Sigmoid colon (tissue), 7 donors: ENCODE measurements around the gene LRRFIP2. TPM values are rescaled to one million over a fixed set of nuclear protein-coding genes. Genes with fewer than 3 reads are reported as not detected.

Experiments used
- DNase-seq: peaks from one replicate; pipeline ENCODE4 v3.0.0-alpha.2; 2019
- H3K27ac ChIP-seq, 4 donors: fragments of 200-600 bp; sonication (generic); one replicate each; pipeline ENCODE4 v1.5.1; 2016 to 2019; ENCODE audit warnings: mild to moderate bottlenecking in 1 of 4
- H3K27me3 ChIP-seq, 3 donors: fragments of 200-600 bp; sonication (generic); one replicate each; pipeline ENCODE4 v1.5.1; 2019; ENCODE audit warnings: mild to moderate bottlenecking in 1 of 3
- H3K36me3 ChIP-seq, 4 donors: fragments of 200-600 bp; sonication (generic); one replicate each; pipeline ENCODE4 v1.5.1; 2016 to 2019
- H3K4me1 ChIP-seq, 4 donors: fragments of 200-600 bp; sonication (generic); one replicate each; pipeline ENCODE4 v1.5.1; 2017 to 2019
- H3K4me3 ChIP-seq, 4 donors: fragments of 200-600 bp; sonication (generic); one replicate each; pipeline ENCODE4 v1.5.1; 2017 to 2019; ENCODE audit warnings: mild to moderate bottlenecking in 2 of 4, moderate library complexity in 1 of 4
- H3K9me3 ChIP-seq, 4 donors: fragments of 200-600 bp in 3 of 4; sonication (generic) in 3 of 4; one replicate each; pipeline versions ENCODE4 v1.5.1 to v1.6.1; 2013 to 2019
- EP300 ChIP-seq, 4 donors: sonication (generic); formaldehyde crosslinking; IDR thresholded peaks; one replicate each; pipeline ENCODE4 v1.6.1; 2017; ENCODE audit warnings: antibody characterized with exemption in 4 of 4
- POLR2A ChIP-seq, 2 donors: fragments of 450-650 bp; IDR thresholded peaks; one replicate each; pipeline ENCODE4 v1.6.1; 2016; ENCODE audit warnings: antibody characterized with exemption in 2 of 2, mild to moderate bottlenecking in 2 of 2, moderate library complexity in 2 of 2
- POLR2AphosphoS5 ChIP-seq, 4 donors: sonication (generic); formaldehyde crosslinking; IDR thresholded peaks; one replicate each; pipeline ENCODE4 v1.6.1; 2017; ENCODE audit warnings: antibody characterized with exemption in 4 of 4
- WGBS, 2 donors: extraction: QIAGEN DNeasy Blood & Tissue Kit; methylation state at CpG; one replicate each; pipeline ENCODE4 v1.1.7; 2013; 5-methylcytosine and 5-hydroxymethylcytosine counted together
- intact Hi-C: fragments of 100-400 bp; cut with DNase I; formaldehyde crosslinking; loops from one replicate; pipeline ENCODE4 v1.15.1; 2023
- polyA plus RNA-seq, 3 donors: library from polyadenylated mRNA; stranded (reverse); fragments of 200-250 nt; gene quantifications; one replicate each; pipeline ENCODE4 v1.2.3, GENCODE V29; 2013
- total RNA-seq, 4 donors: library from RNA; depleted of rRNA; stranded (reverse); fragments of >200 nt; gene quantifications; one replicate each; pipeline ENCODE4 v1.1.0, GENCODE V29; 2016
- TF ChIP-seq, protein P1 (sequence below), 4 experiments: fragments of 450-650 bp in 3 of 4; fragments of 200-600 bp in 1 of 4; IDR thresholded peaks; one replicate each; pipeline ENCODE4 v1.5.1; 2016 to 2019; ENCODE audit warnings: antibody characterized with exemption in 4 of 4, mild to moderate bottlenecking in 3 of 4, moderate library complexity in 2 of 4
- donor health status: healthy with polysubstance abuse.
- donor health status: Bipolar disorder and iron deficiency.
- donor health status: healthy.

LRRFIP2 gene
- total and polyA plus RNA-seq, 7 donors, result 47.2 to 91.8 (median 60.1) TPM

DNA sequence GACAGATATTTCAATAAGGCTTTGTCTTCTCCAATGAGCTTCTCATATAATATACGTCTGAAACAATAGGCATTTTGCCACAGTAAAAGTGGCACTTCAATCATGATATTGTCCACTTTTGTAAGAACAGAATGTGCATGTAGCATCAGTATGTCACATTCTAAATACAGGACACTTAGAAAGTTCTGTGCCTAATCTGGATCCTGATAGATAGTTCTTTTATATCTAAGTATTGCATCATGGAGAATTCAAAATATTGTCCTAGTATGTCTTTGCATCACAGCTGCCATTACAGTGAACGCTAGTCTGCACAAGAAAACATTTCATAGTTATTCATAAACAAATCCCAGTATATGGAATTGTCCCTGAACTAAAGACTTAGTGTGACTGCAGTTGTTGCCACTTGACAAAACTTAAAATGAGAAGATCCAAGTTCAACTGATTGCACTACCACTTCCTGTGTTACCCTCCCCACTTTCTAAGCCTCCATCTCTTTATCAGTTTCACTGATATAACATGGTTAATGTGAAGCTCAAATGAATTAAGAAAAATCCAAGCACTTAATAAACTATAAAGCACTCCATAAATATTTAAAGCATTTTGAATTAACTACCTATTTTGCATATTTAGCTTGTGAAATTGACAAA lies 19.6 kb downstream of the LRRFIP2 start:
- 87 to 89% methylated on average over 2 of the region's 2 CpGs for WGBS, 2 donors
- peaks cover 0 to 11% (median 7%) of the 10 kb centered on the region in 4 donors for H3K4me1 ChIP-seq
- intact Hi-C loops, result no loop called here
- TF ChIP-seq POLR2A (IDR thresholded peaks at IDR 0.05), result no peak
- no peak for TF ChIP-seq EP300 (IDR thresholded peaks at IDR 0.05)
- no peak for TF ChIP-seq POLR2AphosphoS5 (IDR thresholded peaks at IDR 0.05)
- TF ChIP-seq, protein P1, sequence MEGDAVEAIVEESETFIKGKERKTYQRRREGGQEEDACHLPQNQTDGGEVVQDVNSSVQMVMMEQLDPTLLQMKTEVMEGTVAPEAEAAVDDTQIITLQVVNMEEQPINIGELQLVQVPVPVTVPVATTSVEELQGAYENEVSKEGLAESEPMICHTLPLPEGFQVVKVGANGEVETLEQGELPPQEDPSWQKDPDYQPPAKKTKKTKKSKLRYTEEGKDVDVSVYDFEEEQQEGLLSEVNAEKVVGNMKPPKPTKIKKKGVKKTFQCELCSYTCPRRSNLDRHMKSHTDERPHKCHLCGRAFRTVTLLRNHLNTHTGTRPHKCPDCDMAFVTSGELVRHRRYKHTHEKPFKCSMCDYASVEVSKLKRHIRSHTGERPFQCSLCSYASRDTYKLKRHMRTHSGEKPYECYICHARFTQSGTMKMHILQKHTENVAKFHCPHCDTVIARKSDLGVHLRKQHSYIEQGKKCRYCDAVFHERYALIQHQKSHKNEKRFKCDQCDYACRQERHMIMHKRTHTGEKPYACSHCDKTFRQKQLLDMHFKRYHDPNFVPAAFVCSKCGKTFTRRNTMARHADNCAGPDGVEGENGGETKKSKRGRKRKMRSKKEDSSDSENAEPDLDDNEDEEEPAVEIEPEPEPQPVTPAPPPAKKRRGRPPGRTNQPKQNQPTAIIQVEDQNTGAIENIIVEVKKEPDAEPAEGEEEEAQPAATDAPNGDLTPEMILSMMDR (IDR thresholded peaks at IDR 0.05), result no peak
- no peaks in the 10 kb centered on the region for H3K9me3 ChIP-seq
- no peaks in the 10 kb centered on the region for H3K36me3 ChIP-seq
- DNase-seq, result no peak
- H3K27me3 ChIP-seq, result no peaks in the 10 kb centered on the region
- no peak overlapping the region for H3K4me3 ChIP-seq
- no peak overlapping the region for H3K27ac ChIP-seq

DNA sequence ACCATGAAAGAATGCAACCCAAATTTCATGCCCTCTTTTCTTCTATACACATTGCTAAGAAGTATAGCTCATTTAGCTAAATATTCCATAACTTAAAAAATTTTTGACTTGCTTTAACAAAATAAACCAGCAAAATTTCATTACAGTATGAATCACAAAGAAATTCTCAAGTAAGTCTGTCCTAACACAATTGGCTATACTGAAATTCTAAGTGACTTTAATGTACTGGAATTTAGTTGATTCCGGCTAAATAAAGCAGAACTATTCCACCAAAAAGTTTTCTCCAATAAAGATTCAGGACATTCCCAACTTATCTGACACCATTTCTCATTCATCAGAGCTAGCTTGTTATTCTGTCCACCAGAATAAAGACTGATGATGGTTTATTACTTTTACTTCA lies 23.8 kb downstream of the LRRFIP2 start:
- no peaks in the 10 kb centered on the region for H3K9me3 ChIP-seq
- H3K27ac ChIP-seq, result no peak overlapping the region
- H3K4me3 ChIP-seq, result no peak overlapping the region
- H3K4me1 ChIP-seq, result peaks cover 0 to 26% (median 14%) of the 10 kb centered on the region in 4 donors
- peaks cover 0 to 17% (median 0%) of the 10 kb centered on the region in 4 donors for H3K36me3 ChIP-seq
- no peak for DNase-seq
- intact Hi-C loops, result no loop called here
- H3K27me3 ChIP-seq, result no peaks in the 10 kb centered on the region
- no peak for TF ChIP-seq POLR2AphosphoS5 (IDR thresholded peaks at IDR 0.05)
- TF ChIP-seq POLR2A (IDR thresholded peaks at IDR 0.05), result no peak
- no peak for TF ChIP-seq EP300 (IDR thresholded peaks at IDR 0.05)
- TF ChIP-seq, protein P1 (IDR thresholded peaks at IDR 0.05), result no peak
- 92 to 97% methylated on average over 1 of the region's 1 CpG for WGBS, 2 donors

DNA sequence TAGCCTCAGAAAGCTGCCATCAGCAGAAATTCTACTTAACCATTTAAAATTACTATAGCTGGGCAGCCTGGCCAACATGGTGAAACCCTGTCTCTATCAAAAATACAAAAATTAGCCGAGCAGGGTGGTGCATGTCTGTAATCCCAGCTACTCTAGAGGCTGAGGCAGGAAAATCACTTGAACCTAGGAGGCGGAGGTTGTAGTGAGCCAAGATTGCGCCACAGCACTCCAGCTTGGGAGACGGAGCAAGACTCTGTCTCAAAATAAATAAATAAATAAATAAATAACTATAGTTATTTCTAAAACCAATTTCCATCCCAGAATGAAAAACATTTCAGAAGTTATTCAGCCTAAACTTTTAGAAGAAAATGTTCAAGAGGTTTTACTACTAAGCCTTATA lies 25.1 kb downstream of the LRRFIP2 start:
- intact Hi-C loops, result no loop called here
- peaks cover 0 to 28% (median 14%) of the 10 kb centered on the region in 4 donors for H3K4me1 ChIP-seq
- H3K27me3 ChIP-seq, result no peaks in the 10 kb centered on the region
- H3K36me3 ChIP-seq, result peaks cover 0 to 17% (median 0%) of the 10 kb centered on the region in 4 donors
- TF ChIP-seq, protein P1 (IDR thresholded peaks at IDR 0.05), result no peak
- TF ChIP-seq POLR2A (IDR thresholded peaks at IDR 0.05) (no peak), EP300 (IDR thresholded peaks at IDR 0.05) (no peak), POLR2AphosphoS5 (IDR thresholded peaks at IDR 0.05) (no peak)
- no peaks in the 10 kb centered on the region for H3K9me3 ChIP-seq
- DNase-seq, result no peak
- no peak overlapping the region for H3K27ac ChIP-seq
- 87 to 90% methylated on average over 4 of the region's 4 CpGs for WGBS, 2 donors
- no peak overlapping the region for H3K4me3 ChIP-seq

DNA sequence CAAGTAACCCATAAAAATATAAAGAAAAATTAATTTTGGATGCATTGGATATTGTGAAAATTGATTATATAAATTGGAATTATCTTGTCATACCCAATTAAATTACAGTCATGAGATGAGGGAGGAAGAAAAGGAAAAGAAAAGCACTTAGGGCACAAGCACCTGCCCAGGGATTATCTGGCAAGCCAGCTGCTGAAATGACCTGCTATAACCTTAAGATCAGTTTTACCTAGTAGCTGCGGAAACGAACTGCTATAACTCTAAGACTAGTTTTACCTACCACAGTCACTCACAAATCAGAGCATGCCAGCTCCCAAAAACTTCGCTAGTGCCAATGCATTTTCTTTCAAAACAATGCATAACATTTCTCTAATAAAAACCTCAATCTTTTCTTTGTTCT lies 26.2 kb downstream of the LRRFIP2 start:
- Histone ChIP-seq H3K9me3 (no peaks in the 10 kb centered on the region), H3K4me1 (peaks cover 0 to 33% (median 14%) of the 10 kb centered on the region in 4 donors), H3K4me3 (no peak overlapping the region), H3K36me3 (peaks cover 0 to 17% (median 0%) of the 10 kb centered on the region in 4 donors), H3K27me3 (no peaks in the 10 kb centered on the region), H3K27ac (no peak overlapping the region)
- intact Hi-C loops, result no loop called here
- DNase-seq, result no peak
- no peak for TF ChIP-seq EP300 (IDR thresholded peaks at IDR 0.05)
- no peak for TF ChIP-seq POLR2AphosphoS5 (IDR thresholded peaks at IDR 0.05)
- no peak for TF ChIP-seq POLR2A (IDR thresholded peaks at IDR 0.05)
- TF ChIP-seq, protein P1 (IDR thresholded peaks at IDR 0.05), result no peak
- WGBS, 2 donors, result 84 to 92% methylated on average over 3 of the region's 3 CpGs
